ENCODE data around the gene NT5DC3. TPM values are rescaled to one million over a fixed set of nuclear protein-coding genes. Genes with fewer than 3 reads are reported as not detected.

Gene NT5DC3
- total and polyA plus RNA-seq, 4 donors, result 1.3 to 9.0 (median 4.4) TPM

GRCh38 chr12:103839609-103840461 lies 1.2 kb downstream of the NT5DC3 start:
- WGBS, result 39% methylated on average over 14 of the region's 14 CpGs
- no peaks in the 10 kb centered on the region for H3K27me3 ChIP-seq (ENCODE audit: control insufficient read depth in 4 of 4, insufficient read depth in 4 of 4, low read length in 3 of 4)
- no peak overlapping the region for H3K27ac ChIP-seq (ENCODE audit: low read depth in 1 of 2, low read length in 2 of 2)
- no peaks in the 10 kb centered on the region for H3K9me3 ChIP-seq (ENCODE audit: control insufficient read depth in 4 of 4, low read length in 3 of 4)
- no peaks in the 10 kb centered on the region for H3K36me3 ChIP-seq (ENCODE audit: control insufficient read depth in 4 of 4, insufficient read depth in 3 of 4, low read depth in 1 of 4, low read length in 3 of 4)
- peak overlapping the region; percentile 64 to 91 (median 75) for H3K4me3 ChIP-seq (ENCODE audit: low read depth in 1 of 3, low read length in 3 of 3)
- peak overlapping the region in 1 of 2 donors; percentile 29 for H3K9ac ChIP-seq (ENCODE audit: low read depth in 1 of 2, low read length in 2 of 2)
- TF ChIP-seq ATF3 (IDR thresholded peaks at IDR 0.05) (no peak), HNF4G (IDR thresholded peaks at IDR 0.05) (no peak), YY1 (IDR thresholded peaks at IDR 0.05) (no peak), FOXA1 (IDR thresholded peaks at IDR 0.05) (no peak), REST (IDR thresholded peaks at IDR 0.05) (no peak), FOXA2 (IDR thresholded peaks at IDR 0.05) (no peak), RAD21 (IDR thresholded peaks at IDR 0.05) (no peak), HNF4A (conservative IDR thresholded peaks at IDR 0.05) (no peak), CTCF (IDR thresholded peaks at IDR 0.05; ENCODE audit: low read depth, low read length, missing input control) (no peak), GABPA (IDR thresholded peaks at IDR 0.05 in 1 of 2, conservative IDR thresholded peaks at IDR 0.05 in 1 of 2) (no peak), SP1 (IDR thresholded peaks at IDR 0.05) (no peak), ZBTB33 (IDR thresholded peaks at IDR 0.05) (no peak), EGR1 (IDR thresholded peaks at IDR 0.05; ENCODE audit: low read depth in 2 of 2) (no peak), TAF1 (conservative IDR thresholded peaks at IDR 0.05) (no peak), JUND (IDR thresholded peaks at IDR 0.05) (no peak), RXRA (IDR thresholded peaks at IDR 0.05) (no peak), NR2F2 (IDR thresholded peaks at IDR 0.05) (no peak), MAX (IDR thresholded peaks at IDR 0.05) (no peak)
- no peak for DNase-seq (ENCODE audit: low spot score)
- peaks cover 15 to 38% (median 33%) of the 10 kb centered on the region in 4 donors for H3K4me1 ChIP-seq (ENCODE audit: control insufficient read depth in 4 of 4, insufficient read depth in 4 of 4, low read length in 3 of 4)
